T-cell (primary cell): ENCODE data around the gene PAX1. TPM values are rescaled to one million over a fixed set of nuclear protein-coding genes. Genes with fewer than 3 reads are reported as not detected.

Experiments
- ATAC-seq, 4 experiments: fragments of 200-7000 bp in 3 of 4; fragments of 150-1000 bp in 1 of 4; cut with Tn5 transposase; replicated peaks in 1 of 4; 1 replicate in 3 of 4; 2 replicates in 1 of 4; pipeline ENCODE4 v1.10.0; 2021; ENCODE audit warnings: moderate library complexity in 3 of 4, mild to moderate bottlenecking in 2 of 4, moderate number of reproducible peaks in 1 of 4
- CTCF ChIA-PET, 2 donors: fragments of 300-600 bp; sonication (Branson Sonifier 250); formaldehyde crosslinking; loops; one replicate each; lab custom pipeline; 2022; ENCODE audit warnings: antibody characterized with exemption in 2 of 2; lab: Charles Lee
- POLR2A ChIA-PET, 2 donors: fragments of 300-600 bp; sonication (Branson Sonifier 250); formaldehyde crosslinking; loops; one replicate each; lab custom pipeline; 2022; ENCODE audit warnings: antibody characterized with exemption in 2 of 2; lab: Charles Lee
- DNase-seq, 35 experiments: peaks; one replicate each; pipeline versions ENCODE4 v3.0.0 to v3.0.0-alpha.2; 2013 to 2023
- H3K27ac ChIP-seq: one replicate; pipeline ENCODE4 v1.5.1; 2013; ENCODE audit warnings: low read length
- H3K27me3 ChIP-seq, 2 experiments: replicated peaks in 1 of 2; 1 replicate in 1 of 2; 2 replicates in 1 of 2; pipeline versions ENCODE4 v1.6.1 to v1.7.0; 2013; ENCODE audit warnings: low read length in 1 of 2, mixed read lengths in 1 of 2; ENCODE audit not compliant: control insufficient read depth in 2 of 2, insufficient read depth in 2 of 2; ENCODE audit errors: extremely low read depth in 1 of 2
- H3K36me3 ChIP-seq, 2 donors: 1 replicate in 1 of 2; 2 replicates in 1 of 2; pipeline versions ENCODE4 v1.6.1 to v1.7.0; 2013; ENCODE audit warnings: low read length in 1 of 2; ENCODE audit not compliant: control insufficient read depth in 2 of 2, insufficient read depth in 1 of 2; ENCODE audit errors: extremely low read depth in 1 of 2
- H3K4me1 ChIP-seq, 2 experiments: 1 replicate in 1 of 2; 2 replicates in 1 of 2; pipeline versions ENCODE4 v1.6.1 to v1.7.0; 2013; ENCODE audit warnings: low read length in 2 of 2, mixed read lengths in 1 of 2; ENCODE audit not compliant: insufficient read depth in 2 of 2, control insufficient read depth in 1 of 2; ENCODE audit errors: extremely low read depth in 1 of 2
- H3K4me3 ChIP-seq, 2 donors: 1 replicate in 1 of 2; 2 replicates in 1 of 2; pipeline versions ENCODE4 v1.5.1 to v1.7.0; 2013; ENCODE audit warnings: mild to moderate bottlenecking in 2 of 2, low read length in 1 of 2, moderate library complexity in 1 of 2; ENCODE audit not compliant: control insufficient read depth in 1 of 2; ENCODE audit errors: extremely low read depth in 1 of 2
- H3K9me3 ChIP-seq: 2 replicates; pipeline ENCODE4 v1.7.0; 2013
- H3K27ac Mint-ChIP-seq, 2 donors: one replicate each; pipeline ENCODE4 v1.8.0; 2020 to 2021; ENCODE audit warnings: mild to moderate bottlenecking in 2 of 2, mixed read lengths in 2 of 2
- H3K27me3 Mint-ChIP-seq, 2 donors: one replicate each; pipeline ENCODE4 v1.8.0; 2021 to 2022; ENCODE audit warnings: mixed read lengths in 2 of 2
- H3K36me3 Mint-ChIP-seq: one replicate; pipeline ENCODE4 v1.8.0; 2021; ENCODE audit warnings: mixed read lengths
- H3K4me1 Mint-ChIP-seq, 3 donors: one replicate each; pipeline ENCODE4 v1.8.0; 2020 to 2022; ENCODE audit warnings: mixed read lengths in 3 of 3, mild to moderate bottlenecking in 1 of 3
- H3K4me3 Mint-ChIP-seq, 3 donors: one replicate each; pipeline ENCODE4 v1.8.0; 2020 to 2022; ENCODE audit warnings: mild to moderate bottlenecking in 3 of 3, mixed read lengths in 3 of 3, moderate library complexity in 3 of 3
- H3K9me3 Mint-ChIP-seq, 3 donors: one replicate each; pipeline ENCODE4 v1.8.0; 2020 to 2022; ENCODE audit warnings: mixed read lengths in 3 of 3
- WGBS: methylation state at CpG from one replicate; pipeline ENCODE4 v1.1.5; 2013; ENCODE audit warnings: missing lambda C conversion rate; ENCODE audit not compliant: insufficient coverage; 5-methylcytosine and 5-hydroxymethylcytosine counted together
- total RNA-seq, 35 experiments: library from RNA in 6 of 35; stranded (reverse) in 6 of 35; fragments of 120-200 nt in 1 of 35; gene quantifications; one replicate each; pipeline versions ENCODE4 v1.2.1 to v1.2.4 and lab custom pipeline; 2013 to 2026

The PAX1 gene
- total RNA-seq, 5 donors from 2014 or later (not counting 1 experiment from before 2014, with no cell fraction given), result not detected

DNA sequence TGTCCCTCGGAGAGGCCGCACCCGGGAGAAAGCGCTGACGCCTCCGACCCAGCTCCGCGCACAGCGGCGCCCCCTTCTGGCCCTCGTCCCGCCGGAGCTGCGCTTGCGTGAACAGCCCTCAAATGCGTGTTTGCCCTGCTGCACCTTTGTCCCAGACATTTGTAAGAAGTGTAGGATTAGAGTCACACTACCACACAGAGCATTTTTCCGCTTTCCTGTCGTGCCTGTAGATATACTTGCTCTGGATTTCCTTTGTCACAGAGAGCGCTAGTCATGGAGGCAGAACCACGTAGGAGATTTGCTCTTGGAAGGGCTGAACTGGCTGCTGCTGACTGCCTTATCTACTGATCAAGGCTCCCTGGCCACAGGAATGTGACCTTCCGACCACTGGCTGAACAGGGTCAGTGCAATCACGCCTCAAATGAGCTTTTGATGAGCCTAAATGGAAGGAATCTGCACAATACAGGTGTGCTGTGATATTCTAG is 62.3 kb downstream of the PAX1 start:
- H3K4me1 ChIP-seq, result no peaks in the 10 kb centered on the region
- POLR2A ChIA-PET, result no interaction called here
- DNase-seq (no peak), ATAC-seq (no peak)
- no peak overlapping the region for H3K27ac ChIP-seq
- no peak overlapping the region for H3K4me3 Mint-ChIP-seq
- no peak overlapping the region for H3K4me3 ChIP-seq
- no peaks in the 10 kb centered on the region for H3K9me3 ChIP-seq
- no peaks in the 10 kb centered on the region for H3K36me3 ChIP-seq
- no peak overlapping the region for H3K27ac Mint-ChIP-seq
- CTCF ChIA-PET, result no interaction called here
- WGBS, result 5% methylated on average over 14 of the region's 22 CpGs
- peaks cover 4 to 5% of the 10 kb centered on the region in 2 experiments for H3K27me3 ChIP-seq
- H3K4me1 Mint-ChIP-seq, result no peaks in the 10 kb centered on the region
- no peaks in the 10 kb centered on the region for H3K36me3 Mint-ChIP-seq
- H3K9me3 Mint-ChIP-seq, result peaks cover 0 to 15% (median 5%) of the 10 kb centered on the region in 3 donors
- H3K27me3 Mint-ChIP-seq, result peaks cover 3 to 13% of the 10 kb centered on the region in 2 donors

Other genes with a start within 250 kb of the PAX1 start
- not detected for gene NKX2-2, start 191.6 kb upstream of the PAX1 start, total RNA-seq